NCI-H2029 (cell line): Measurements from ENCODE around the gene TNFRSF19.
"Not testable (repeated sequence)": the region's sequence is repeated elsewhere in the genome, so short reads cannot be mapped to it uniquely, and the experiment has no call there.

Source experiments
- DNase-seq: peaks from one replicate; lab custom pipeline; 2025; lab: John Stamatoyannopoulos, UW

The TNFRSF19 gene

DNA sequence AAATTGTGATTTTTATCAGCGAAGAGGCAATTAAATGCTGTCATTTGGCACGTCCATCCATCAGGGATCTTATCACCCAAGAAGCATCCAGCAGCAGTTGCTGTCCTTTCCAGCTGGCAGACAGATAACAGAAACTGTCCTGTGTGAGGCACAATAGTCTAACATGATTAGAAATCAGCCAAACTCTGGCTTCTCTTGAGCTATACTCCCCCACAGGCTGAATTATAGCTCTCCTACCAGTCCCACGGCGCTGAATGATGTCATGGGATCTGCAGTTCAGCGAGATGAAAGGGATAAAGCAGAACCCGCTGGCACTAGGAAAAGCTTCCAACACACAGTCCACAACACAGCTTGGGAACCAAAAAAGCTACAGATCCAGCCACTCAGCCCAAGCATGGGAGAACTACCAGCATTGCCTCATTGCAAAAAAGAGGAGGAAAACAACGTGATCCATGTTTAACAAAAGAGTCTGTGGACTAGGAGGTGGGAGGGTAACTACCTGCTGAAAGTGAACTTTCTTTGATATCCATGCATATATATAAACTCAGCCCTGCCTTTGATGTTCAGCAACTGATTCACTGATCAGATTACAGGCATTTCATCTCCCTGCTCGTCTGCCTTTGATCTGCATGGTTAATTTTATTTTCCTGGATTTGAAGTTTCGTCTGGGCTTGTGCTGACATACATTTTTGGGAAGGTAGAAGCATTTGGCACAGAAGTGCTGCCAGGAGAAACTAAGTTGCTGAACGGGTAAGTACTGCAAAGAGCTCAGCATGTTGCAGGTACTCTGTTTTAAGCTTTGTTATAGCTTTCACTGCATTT is at the start of gene TNFRSF19:
TNFRSF19 (plus strand) TSS at position 314 of the 822 bp plus-strand sequence. CDS start 19,772 bp downstream, outside the sequence.
- DNase-seq: no peak

GRCh38 chr13:23529926-23530325 is 40.3 kb upstream of the TNFRSF19 start:
- DNase-seq: not testable (repeated sequence)

DNA sequence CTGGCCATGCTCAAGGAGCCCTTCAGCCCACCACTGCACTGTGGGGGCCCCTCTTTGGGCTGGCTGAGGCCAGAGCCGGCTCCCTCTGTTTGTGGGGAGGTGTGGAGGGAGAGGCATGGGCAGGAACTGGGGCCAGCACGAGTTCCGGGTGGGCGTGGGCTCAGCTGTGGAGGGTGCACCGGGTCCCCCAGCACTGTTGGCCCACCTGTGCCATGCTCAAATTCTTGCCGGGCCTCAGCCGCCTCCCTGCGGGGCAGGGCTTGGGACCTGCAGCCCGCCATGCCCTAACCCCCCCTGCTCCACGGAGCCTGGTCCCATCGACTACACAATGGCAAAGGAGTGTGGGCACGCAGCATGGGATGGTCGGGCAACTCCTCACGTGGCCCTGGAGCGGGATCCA is 38.8 kb upstream of the TNFRSF19 start:
- no peak for DNase-seq

GRCh38 chr13:23534090-23534489 is 36.1 kb upstream of the TNFRSF19 start:
- no peak for DNase-seq

DNA sequence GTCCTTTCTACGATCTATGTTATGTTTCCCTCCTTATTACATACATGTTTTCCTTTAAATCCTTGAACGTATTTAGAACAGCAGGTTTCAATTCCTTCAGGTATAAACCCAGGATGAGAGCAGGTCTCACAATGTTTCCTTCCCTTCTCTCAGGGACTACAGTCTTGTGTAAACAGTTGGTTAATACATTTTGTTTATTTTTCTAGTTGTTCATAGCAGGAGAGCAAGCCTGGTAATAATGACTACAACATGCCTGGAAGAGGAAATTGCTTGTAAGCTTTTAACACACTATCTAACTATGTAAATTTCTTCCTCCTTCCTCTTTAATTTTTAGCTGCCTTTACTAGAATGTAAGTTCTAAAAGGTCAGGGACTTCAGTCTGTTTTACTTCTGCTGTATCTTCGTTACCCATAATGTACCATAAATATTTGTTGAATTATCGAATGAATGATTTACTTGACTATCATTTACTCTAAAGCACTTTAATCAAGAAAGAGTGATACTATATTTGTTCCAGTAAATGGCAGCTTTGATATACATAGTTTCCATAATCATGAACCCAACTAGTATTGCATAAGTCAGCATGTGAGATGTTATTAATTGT is 28.9 kb upstream of the TNFRSF19 start:
- DNase-seq: peak; percentile 18

DNA sequence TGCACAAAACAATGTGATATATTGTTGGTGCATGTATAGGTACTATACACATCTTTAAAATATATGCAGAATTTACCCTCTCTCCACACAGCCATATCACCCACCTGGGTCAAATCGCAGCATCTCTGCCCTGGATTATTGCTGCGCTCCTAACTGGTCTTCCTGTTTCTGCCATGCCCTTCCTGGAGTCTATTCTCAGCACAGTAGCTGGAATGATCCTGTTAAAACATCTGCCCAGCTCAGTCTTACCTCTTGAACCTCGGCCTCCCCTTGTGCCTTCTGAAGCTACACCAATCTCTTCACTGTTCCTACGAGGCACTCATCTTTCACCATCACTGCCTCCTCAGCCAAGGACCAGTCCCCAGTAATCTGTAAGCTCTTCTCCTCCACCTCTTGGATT is 25.5 kb upstream of the TNFRSF19 start:
- no peak for DNase-seq

DNA sequence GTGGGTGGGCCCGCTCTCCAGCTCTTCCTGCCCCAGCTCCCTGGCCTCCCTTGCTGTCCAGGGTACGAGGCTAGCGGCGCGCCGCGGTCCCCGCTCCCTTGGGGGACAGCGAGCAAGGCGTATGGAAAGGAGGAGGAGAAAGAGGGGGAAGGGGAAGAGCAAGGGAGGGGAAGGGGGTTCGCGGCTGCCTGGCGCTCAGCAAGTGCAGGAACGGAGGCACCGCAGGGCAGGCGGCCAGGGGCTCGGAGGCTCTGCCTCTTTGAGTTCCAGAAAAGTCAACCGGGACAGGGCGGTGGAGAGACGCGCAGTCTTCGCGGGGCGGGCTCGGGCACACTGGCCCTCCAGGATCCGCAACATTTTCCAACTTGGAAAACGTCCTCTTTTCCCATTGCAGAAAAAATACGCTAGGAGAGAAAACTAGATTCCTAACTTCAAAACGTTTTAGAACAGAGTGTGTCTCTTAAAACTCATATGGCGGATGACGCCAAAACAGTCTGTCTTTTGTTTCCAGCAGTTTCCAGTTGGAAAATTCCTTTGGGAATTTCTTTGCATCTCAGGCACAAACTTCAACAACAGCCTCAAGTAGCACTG is 23.1 kb upstream of the TNFRSF19 start:
- DNase-seq: no peak

GRCh38 chr13:23549724-23550123 is 20.5 kb upstream of the TNFRSF19 start:
- no peak for DNase-seq

DNA sequence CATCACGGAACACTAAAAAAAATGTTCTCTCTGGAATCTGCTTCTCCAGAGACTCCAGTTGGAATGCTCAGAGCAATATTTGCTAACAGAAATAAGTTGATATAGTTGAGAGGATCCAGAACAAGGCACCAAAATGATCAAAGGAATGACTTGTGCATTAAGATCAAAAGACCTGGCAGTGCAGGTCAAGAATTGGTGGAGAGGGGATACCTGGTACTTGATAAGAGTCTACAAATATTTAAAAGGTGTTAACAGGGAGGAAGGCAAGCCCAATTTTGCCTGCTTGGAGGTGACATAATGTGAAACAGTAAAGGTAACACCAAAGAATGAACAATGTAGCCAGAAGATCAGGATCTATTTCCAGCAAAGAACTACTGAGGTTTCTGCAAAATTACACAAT is 20.0 kb upstream of the TNFRSF19 start:
- DNase-seq: no peak

- no peak for DNase-seq
Observed at GRCh38 chr13:23551213-23552008, 18.8 kb upstream of the TNFRSF19 start.

DNA sequence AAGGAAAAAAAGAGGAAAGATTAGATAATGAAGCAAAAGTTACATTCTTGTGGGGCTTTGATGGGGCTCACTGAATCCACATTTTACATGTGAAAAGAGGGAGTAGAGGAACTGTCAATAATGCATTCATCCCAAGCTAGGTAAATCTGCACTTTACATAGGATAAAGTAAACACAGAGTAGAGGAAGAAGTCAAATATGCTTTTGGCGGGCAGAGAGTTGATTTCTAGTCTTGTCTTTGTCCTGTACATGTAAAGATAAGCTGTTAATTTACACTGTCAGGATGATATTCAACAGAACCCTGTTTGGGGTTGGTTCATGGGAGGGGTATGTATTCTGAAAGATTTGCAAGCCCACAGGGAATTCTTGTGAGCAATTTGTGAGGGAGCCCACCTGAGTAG is 18.0 kb upstream of the TNFRSF19 start:
- DNase-seq: no peak

DNA sequence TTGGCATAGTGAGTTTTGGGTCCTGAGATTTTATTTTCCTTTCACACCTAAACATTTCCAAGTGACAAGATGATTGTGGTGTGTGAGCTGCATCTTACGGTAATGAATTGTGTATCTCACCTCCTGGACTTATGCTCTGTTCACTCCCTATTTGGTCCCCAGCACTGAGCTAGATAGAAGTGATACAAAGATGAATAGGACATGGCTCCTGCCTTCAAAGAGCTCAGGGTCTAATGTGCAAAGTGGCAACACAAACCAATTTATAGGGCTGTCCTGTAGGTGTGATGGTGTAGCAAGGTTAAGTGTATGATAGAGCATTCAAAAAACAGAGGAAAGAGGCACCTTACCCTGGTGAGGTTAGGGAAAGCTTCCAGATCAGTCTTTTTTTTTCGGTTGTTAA is 17.6 kb upstream of the TNFRSF19 start:
- DNase-seq: no peak

DNA sequence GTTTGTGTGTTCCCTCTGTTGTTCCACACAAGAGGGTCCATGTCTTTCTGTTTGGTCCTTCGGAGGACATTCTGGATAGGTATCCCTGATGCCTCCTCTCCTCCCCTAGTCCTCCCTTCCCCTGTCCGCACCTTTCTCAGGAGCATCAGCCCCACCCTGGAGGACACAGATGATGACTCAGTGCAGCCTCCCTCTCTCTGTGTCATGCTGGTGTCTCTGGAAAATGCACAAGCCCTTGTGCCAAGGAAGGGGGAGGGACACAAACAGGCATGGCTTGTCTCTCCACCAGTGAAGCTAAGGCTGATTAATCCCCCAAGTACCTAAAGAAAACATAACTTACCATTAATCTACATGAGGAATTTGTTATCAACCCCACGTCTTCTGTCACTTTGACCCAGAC is 16.2 kb upstream of the TNFRSF19 start:
- DNase-seq: no peak

GRCh38 chr13:23557043-23557442 is 13.2 kb upstream of the TNFRSF19 start:
- no peak for DNase-seq

DNA sequence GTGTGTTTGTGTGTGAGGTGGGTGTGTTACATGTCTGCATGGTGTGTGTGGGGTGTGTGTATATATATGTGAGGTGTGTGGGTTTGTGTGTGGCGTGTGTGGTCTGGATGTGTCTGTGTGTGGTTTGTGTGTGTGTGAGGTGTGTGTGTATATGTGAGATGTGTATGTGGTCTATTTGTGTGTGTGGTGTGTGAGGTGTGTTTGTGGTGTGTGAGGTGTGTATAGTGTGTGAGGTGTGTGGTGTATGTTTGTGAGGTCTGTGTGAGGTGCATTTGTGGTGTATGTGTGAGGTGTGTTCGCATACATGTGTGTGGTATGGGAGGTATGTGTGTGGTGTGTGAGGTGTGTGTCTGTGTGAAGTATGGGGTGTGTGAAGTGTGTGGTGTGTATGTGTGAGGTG is 12.5 kb upstream of the TNFRSF19 start:
- DNase-seq: no peak

GRCh38 chr13:23558675-23559536 is 11.3 kb upstream of the TNFRSF19 start:
- DNase-seq: peak; percentile 75

DNA sequence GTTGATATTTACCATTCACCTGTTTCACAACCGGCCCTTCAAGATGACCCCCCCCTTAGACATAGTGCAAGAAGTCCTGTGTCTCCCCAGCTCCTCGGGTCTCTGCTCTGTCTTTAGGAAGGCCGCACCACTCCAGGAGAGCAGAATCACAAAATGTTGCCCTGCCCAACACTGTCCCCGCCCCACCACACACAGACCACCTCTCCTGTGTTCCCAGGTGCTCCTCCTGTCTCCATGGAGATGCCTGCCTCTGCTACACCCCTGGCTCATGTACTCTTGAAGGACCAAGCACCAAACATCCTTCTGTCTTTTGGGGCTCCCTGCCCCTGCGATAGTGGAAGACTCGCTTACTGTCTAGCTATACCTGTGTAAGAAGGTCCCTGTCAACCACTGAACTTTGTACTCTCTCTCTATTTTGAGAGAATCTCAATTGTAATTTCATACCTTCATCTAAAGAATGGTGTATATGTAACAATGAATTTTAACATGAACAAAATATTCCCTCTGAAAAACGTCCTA is 9.6 kb upstream of the TNFRSF19 start:
- DNase-seq: no peak

DNA sequence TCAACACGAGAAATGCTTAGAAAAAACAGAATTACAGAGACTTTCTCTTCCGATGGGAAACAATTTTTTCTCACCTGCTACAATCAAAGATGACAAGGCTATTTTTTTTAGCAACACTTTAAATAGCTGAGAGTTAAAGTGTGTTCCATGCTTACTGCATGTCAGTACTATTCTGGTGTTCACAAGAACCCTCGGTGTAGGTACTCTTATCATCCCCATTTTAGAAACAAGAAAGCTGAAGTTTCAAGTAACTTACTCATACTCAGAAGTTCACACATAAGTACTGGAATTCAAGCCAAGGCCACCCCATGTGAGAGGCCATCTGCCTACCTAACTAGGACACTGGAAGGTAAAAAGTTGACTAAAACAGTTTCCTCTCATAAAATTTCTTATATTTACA is 9.0 kb upstream of the TNFRSF19 start:
- no peak for DNase-seq

GRCh38 chr13:23563085-23563845 is 6.9 kb upstream of the TNFRSF19 start:
- DNase-seq: no peak

GRCh38 chr13:23567906-23568460 is 2.2 kb upstream of the TNFRSF19 start:
- no peak for DNase-seq
